SKM-1 (cell line): ENCODE results near the gene NR2C2.

Experiments
- DNase-seq: peaks from one replicate; lab custom pipeline; 2025; ENCODE audit not compliant: unreplicated experiment; lab: John Stamatoyannopoulos, UW

The NR2C2 gene

DNA sequence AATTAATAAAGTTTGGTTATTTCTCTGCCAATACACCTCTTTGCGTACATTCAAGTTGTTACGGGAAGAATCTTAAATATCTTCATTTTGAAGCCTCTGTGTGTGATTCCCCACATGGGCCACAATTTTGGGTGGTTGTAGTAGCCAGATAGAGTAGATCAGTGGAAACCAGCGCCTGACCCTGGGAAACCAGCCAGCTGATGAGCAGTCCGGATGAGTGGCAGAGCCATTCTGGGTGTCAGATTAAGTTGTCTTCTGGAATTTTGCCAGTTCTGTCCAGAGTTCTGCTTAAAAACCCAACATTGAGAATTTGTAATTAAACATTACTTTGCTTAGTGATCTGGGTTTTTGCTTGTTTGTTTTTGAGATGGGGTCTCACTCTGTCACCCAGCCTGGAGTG lies 68.1 kb downstream of the NR2C2 start:
- no peak for DNase-seq

DNA sequence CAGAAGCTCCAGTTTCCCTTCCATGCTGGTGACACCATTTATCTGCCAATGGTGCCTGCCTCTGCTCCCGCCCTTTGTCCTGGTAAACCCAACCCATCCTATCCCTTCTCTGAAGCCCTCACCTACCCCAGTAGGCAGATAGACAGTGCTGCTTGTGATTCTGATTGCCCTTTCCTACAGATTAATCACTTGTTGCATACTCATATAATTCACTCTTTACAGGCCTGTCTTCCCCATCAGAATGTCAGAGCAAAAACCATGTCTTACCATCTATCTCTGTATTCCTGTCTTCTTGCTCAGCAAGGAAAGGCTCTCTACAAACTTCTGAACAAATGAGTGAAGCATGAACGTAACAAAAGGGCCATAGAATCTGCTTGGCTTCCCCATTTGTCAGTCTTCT lies 69.8 kb downstream of the NR2C2 start:
- no peak for DNase-seq

DNA sequence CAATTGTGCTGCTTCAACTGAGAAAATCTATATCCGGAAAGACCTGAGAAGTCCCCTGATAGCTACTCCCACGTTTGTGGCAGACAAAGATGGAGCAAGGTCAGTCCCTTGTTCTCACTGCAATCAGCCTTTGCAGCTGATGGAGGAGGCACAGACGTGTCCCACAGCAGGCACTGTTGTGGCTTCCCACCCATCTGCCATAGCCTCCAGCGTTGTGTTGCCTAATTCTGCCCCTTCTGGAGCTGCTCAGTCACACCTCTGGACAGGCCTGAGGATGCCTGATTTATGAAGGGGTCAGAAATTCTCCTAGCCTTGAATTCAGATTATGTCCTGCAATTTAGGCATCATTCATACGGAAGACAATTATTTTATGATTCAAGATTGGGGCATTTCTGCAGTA lies 75.9 kb downstream of the NR2C2 start:
- DNase-seq = no peak

DNA sequence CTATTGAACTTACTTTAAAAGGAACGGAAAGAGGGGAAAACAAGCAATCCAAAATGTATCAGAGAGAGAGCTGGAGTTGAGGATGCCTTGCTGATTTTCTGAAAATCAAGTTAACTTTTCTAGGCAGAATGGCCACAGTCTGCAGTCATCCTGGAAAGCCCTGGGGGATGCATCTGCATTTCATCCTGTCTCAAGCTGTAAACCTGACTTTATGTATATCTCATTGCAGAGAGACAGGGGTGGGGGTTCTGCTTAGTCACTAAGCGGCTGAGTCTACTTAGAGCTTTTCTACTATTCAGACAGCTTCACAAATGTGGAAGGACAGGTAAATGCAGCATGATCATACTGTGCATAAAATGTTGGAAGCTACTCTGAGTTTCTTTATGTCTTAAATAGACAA lies 76.3 kb downstream of the NR2C2 start:
- DNase-seq = no peak

DNA sequence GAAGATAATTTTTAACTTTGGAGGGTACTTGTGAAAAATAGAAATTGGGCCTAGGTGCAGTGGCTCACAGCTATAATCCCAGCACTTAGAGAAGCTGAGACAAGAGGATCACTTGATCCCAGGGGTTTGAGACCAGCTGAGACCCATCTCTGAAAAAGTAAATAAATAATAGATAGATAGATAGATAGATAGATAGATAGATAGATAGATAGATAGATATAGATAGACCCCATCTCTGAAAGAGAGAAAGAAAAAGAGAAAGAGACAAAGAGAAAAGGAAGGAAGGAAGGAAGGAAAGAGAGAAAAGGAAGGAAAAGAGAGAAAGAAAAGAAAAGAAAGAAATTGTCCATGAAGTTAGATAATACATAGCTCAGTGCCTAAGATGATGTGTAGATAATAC lies 82.2 kb downstream of the NR2C2 start:
- no peak for DNase-seq

DNA sequence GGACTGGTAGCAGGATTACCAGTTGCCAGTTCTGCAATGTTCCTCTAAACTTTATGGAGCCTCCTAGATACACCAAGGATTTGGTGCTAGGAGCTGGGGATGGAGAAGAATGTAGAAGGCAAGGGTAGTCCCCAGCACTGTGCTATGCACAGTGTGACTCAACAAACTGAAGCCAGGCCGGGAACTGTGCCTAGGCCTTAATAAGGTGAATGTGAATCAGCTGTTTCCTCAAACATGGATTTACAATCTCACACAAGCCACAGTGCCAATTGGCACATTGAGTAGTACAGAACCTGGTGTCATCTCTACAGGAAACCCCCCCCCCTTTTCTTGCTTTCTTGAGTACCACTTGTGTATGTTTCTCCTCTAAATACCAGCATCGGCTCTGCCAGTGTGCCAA lies 85.3 kb downstream of the NR2C2 start:
- DNase-seq = no peak

DNA sequence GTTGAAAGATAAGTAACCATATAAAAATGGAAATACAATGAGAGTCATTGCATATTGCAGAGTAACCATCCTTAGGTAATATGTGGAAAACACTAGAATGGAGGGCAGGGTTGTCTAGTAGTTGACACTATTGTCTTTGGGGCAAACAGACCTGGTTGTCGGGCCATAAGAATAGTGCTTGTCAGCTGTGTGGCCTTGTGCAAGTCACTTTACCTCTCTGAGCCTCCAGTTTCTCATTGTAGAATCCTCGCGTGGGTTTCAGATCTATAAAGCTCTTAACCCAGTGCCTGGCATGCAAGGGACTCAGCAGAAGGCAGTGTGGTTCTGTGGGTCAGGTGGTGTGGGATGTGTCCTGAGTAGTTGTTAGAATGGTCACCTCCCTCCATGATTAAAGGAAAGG lies 85.7 kb downstream of the NR2C2 start:
- no peak for DNase-seq

DNA sequence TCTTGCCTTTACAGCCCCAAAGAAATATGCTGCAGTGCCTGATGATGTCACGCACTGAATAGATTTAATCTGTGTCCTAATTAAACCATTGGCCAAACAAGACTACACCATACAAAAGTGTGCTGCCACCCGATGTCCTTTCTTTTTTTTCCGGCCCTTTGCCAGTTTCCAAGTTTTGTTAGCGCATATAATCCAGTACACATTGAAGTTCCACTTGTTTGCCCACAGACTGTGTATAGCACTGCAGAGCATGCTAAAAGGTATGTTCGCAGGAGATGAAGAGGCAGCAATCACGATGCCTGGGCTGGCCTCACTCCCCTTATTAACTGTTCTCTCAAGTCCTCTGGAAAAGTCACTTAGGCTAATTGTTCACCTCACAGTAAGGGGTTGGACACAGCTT lies 90.9 kb downstream of the NR2C2 start:
- DNase-seq = no peak

DNA sequence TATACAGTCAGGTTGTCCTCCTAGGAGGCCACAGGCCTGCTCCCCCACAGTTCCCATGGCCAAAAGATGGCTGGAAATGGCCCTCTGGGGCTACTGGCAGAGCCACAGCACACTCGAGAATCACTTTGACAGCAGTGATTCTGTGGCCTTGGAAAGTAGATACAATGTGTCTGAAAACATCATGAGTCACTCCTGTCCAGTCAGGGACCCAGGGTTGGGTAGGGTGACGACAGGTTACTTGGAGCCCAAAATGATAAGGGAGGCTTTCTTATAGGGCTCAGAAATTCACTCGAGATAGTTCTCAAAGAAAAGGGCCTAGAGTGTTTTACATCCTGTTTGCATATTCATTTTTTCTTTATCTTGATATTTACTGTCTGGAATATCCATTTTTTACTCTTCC lies 93.5 kb downstream of the NR2C2 start:
- DNase-seq = no peak

DNA sequence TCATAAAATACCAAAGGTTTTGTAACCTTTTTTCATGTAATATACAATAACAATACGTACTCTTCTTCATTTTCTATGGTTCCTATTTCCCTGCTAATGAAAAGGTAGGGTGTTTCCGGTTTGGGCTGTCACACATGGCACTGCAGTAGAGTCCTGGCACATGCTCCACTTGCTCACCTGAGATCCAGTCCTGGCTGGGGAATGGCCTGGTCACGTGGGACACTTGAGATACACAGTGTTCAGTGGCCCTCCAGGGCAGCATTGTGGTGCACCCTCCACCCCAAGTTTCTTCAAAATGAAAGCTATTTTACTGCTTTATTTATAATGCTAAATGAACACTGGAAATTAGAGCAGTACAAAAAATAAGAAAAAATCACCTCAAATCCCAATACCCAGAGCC lies 94.6 kb downstream of the NR2C2 start:
- DNase-seq = no peak

DNA sequence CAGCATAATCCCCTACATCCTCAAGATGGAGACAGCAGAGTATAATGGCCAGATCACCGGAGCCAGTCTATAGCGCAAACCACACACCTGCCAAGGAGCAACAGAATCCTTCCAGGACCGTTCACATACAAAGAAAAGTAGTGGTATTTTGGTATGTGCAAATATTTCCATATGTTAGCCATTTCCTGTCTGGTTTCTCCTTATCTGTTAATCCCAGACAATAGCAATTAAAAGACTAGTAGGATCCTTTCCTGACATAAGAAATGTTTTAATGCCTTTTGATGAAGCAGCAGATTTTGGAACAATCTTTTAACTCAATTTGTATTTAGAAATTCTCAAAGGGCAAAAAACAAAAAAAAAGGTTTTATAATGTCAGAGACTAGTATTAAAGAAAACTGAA lies 95.6 kb downstream of the NR2C2 start:
- no peak for DNase-seq

DNA sequence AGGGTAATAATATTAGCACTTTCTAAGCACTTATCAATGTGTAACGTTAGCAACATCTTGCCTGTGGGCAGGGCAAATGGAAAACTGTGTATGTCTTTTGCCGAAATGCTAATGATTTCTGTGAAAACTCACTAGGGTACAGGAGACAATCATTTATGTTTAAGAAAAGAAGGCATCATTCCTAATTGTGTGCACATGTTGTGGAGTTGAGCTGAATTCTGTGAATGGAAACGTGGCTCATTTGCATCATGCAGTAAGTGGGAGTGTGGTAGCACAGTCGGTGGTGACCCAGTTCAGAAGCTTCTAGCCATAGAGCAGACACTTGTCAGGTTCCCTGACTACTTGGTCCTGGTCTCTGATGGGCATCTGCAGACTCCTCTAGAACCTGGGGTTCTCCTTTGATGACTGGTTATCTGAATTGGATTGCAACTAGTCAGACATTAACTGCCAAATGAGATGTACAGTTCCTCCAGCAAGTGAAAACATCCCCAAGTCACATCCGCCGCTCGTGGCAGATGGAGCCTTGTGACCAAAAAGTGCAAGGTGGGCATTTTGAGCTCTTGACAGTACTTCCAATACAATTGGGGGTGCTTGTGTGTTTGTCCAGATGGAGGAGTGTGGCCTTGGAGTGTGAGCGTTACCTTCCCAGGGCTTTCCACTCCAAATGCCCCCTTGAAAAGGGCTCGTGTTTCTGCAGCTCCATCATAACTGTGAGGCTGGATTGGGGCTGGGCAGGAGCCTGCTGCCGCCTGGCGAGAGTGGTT lies 96.2 kb downstream of the NR2C2 start:
- DNase-seq = no peak

DNA sequence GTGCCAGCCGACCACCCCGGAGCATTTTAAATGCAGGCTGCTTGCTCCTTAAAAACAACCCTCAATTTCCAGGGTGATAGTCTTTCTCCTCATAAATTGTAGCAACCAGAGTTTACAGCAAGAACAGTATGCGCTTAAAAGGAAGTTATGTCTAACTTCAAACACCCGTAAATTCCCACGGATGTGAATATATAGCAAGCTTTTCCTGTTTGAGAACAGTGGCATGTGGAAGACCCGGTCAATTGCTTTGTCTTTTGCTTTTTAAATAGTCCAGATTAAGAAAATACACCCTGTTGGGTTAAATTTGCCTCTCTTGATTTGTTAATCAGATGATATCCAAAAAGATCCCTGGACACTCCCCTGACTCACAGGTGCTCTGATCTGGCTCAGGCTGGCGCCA lies 96.9 kb downstream of the NR2C2 start:
- no peak for DNase-seq

DNA sequence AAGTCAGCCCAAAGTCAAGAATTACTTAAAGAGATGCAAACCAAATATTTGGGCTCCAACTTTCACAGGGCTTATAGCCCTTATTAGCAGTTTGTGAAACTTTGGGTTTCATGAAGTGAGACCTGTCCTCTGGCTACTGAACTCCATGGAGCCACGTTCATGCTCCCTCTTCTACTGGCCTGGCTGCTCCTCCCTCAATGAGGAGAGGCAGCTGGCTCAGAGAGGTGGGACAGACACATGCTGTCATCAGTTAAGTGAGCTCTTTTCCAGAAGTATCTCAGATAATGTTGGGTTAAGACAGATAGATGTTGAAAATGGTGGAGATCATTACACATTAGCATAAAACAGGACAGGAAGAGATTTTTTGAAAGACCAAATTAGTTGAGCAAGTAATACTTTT lies 98.3 kb downstream of the NR2C2 start:
- no peak for DNase-seq

DNA sequence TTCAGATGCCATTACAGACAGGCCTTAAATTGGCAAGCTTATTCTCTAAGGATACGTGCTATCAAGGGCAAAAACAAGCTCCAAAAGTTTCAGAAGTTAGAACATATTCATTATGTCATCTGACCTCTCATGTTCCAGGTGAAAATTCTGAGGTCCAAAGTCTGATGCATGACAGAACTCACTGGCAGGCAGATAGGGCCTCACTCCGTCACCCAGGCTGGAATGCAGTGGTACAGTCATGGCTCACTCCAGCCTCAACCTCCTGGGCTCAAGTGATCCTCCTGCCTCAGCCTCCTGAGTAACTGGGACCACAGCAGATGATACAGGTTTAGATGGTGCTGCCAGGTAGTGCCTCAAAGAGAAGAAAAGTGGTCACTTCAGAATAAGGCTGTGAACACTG lies 102.2 kb downstream of the NR2C2 start:
- DNase-seq = no peak

DNA sequence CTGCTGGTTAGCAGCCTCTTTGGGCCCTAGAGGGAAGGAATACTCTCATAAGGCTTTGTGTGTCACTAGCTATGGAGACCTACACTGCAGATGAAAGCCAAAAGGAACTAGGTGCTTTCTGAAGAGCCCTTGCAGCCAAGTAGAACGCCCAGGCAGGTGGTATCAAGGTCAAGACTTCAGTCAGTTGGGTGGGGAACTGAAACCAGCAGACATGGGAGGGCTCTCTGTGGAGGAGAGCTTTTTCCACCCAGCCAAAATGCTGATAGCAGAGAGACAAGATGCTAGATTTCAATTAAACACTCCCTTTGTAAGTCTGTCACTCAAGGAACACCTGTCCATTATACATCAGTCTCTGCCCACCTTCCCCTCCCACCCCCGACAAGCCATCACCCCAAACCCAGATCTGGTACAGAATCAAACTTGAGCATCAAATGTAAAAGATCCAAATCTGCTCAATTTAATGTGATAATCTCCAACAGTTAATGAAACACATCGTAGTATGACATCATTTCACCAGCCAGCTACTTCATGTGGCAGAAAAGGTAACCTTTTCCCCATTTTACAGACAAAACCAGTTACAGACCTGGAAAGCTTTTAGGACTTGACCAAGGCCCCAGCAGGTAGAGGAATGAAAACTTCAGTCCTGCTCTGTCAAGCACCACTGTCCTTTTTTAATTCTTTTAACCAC lies 103.2 kb downstream of the NR2C2 start:
- DNase-seq = no peak

DNA sequence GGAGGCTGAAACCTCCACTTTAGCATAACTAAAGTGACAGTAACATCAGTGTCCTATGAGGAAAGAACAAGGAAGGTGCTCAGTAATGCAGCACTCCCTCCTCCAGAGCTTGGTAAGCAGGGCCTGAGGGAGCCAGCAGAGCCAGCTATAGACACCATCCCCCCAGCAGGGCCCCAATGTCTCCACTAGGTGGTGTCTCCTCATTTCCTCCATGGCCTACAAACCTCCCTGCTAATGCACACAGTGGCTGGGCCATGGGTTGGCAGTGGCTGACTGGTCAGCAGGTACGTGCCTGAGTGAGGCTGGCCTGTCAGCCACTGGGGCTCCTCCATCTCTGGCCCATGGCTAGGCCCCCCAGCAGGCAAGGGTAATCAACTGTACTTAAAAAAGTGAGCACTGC lies 104.1 kb downstream of the NR2C2 start:
- DNase-seq = peak; percentile 21

DNA sequence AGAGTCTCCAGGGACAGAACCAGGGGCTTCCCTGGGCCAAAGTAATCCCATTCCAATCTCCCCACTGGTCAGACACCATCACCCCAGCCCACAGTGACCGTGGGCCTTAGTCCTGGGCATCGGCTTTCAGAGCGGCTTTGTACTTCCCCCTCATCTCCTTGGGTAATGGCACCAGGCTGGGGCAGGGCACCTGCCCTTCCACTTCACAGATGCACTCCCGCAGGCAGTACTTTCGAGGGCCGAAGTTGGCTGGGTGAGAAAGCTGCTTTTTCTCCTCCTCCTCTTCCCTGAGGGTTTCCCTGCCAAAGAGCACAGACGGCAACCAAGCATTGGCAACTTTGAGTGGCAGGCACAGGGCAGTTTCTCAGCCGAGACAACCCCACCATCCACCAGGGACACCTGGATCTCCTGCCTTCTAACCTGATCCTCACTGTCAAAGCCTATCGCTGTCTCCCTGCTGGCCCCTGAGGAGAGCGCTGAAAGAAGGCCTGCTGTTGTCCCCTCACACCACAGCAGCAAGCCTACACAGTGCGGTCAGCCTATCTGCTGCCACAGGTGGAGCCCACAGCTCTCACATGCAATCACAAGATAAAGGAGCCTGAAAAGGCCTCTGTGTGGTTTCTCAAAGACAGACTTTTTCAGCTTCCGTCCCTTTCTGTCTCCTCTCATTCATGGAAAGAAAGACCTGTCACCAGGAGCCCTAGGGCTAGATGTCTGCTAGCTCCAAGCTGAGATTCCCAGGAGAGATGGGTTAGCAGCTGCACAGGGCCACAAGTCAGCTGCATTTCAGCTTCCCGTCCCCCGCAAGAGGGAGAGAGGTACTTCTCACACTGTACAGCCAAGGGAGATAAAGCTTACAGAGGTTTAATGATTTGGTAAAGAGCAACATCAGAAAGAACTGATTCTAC lies 105.2 kb downstream of the NR2C2 start:
- DNase-seq = no peak

DNA sequence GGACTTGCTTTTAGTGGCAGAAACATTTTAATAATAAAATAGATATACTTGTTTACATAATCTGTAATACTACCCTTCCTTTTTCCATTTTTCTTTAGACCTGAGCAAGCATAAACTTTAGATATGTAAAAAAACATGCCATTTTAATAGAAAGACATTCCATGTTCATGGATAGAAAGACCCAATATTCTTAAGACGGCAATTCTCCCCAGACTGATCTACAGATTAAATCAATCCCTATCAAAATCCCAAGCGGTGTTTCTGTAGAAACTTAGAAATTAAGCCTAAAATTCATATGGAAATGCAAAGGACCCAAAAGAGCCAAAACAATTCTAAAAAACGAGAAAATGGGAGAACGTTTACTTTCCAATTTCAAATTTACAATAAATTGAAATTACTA lies 106.2 kb downstream of the NR2C2 start:
- no peak for DNase-seq

DNA sequence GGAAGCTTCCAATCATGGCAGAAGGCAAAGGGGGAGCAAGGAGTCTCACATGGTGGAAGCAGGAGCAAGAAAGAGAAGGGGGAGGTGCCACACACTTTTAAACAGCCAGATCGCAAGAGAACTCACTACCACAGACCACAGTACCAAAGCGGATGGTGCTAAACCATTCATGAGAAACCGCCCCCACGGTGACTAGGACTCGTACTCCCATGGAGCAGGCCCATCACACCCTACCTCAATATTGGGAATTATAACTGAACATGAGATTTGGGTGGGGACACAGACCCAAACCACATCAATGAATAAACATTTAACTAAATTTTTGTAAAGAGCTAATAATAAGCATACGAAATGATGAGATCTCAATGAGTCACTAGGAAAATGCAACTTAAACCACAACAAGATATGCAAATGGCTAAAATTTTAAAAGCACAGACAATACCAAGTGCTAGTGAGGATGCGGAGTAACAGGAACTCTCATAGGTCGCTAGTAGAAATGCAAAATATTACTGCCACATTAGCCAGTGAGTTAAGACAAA lies 107.7 kb downstream of the NR2C2 start:
- no peak for DNase-seq

DNA sequence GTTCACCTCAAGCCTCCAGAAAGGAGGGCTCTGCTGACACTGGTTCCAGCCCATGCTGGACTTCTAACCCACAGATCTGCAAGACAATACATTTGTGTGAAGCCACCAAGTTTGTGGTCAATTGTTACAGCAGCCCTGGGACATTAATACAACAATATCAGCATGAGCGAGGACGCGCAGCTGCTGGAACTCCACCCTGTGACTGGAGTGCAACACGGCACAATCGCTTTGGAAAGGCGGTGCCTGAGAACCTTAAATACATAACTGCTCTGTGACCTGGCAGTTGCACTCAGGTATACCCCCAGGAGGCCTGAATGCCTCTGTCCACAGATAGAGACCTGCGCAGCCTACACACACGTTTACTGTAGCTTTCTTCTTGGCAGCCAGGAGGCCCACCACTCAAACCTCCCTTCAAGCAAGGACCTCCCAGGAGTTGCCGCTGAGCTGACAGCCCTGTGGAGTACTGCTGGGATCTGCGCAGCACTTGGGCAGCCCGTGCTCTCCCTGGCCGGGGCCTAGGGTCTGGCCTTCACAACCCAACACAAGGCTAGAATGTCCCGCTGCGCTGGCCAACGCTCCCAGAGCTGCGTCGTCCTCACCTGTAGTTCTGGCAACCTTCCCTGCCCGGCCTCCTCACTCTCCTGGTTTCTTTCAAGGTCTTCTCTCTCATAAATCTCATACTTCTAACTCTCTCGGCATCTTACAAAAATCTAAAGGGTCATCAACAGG lies 109.5 kb downstream of the NR2C2 start:
- no peak for DNase-seq
